Stimulated activated CD8-positive, alpha-beta memory T cell treated with anti-CD3 and anti-CD28 coated beads, Interleukin-12 subunit alpha, Interleukin-12 subunit beta, amount 100 ng/mL, for 24 hours (primary cell): ENCODE results near the gene F5.

Experiments
- DNase-seq: peaks from one replicate; pipeline ENCODE4 v3.0.0-alpha.2; 2020; ENCODE audit errors: extremely low read depth

Gene F5

DNA sequence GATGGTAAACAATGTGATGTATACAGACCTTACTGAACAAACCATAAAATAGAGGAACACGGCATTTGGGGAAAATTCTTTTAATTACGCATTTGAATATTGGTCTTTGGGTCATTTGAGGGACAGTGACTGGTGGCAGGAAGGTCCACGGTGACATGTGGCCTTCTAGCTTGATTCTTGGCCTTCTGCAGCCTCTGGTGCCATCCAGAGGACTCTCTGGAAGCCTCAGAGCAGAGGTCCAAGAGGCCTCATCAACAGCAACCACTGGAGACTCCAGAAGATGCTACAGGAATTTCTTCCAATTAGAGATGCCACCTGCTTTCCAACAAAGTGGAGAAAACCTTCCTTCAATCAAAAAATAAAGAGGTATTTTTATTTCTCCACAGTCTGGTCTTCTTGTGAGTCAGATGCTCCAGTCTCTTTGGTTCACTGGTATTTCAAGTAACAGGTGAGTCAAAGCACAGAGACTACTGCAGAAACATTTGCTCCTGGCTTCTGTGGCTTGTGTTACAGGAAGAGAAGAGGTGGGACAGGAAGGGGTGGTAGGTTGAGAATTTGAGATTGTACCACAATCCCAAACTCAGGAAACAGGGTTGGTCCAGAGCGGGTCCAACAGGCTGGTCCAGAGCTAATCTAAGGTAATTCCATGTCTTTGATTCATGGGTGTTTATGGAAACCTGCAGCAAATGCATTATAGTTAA is 2.7 kb upstream of the F5 start:
- DNase-seq = no peak

DNA sequence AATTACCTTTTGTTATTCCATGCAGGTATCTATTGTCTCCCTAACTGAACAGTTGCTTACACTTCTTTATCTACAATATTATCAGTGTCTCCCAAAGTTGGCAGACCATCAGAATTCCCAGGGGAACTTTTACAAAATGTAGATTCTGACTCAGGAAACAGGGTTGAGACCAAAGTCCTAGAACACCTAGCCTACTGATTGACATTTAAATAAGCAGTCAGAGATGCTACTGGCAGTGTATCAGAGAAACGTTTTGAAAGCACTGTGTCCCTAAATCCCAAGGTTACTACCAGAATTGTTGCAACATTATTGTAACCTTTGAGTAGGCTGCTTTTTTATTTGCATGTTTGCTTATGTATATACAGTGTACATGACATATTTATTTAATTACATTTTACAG is 1.8 kb upstream of the F5 start:
- no peak for DNase-seq

DNA sequence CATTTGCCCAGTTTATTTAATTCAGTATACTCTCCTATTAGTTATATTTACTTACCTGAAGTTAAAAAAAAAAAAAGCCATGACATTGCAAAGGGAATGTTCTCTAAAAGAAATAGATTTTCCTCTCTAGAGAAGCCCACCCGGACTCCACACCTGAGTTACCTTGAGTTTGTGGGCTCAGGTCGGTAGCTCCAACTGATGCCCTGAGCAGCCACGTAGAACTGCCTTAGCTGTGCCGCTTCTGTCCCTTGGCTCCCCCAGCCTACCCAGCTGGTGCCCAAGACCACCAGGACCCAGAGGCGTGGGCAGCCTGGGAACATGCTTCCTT is 250 bp downstream of the F5 start:
- no peak for DNase-seq

DNA sequence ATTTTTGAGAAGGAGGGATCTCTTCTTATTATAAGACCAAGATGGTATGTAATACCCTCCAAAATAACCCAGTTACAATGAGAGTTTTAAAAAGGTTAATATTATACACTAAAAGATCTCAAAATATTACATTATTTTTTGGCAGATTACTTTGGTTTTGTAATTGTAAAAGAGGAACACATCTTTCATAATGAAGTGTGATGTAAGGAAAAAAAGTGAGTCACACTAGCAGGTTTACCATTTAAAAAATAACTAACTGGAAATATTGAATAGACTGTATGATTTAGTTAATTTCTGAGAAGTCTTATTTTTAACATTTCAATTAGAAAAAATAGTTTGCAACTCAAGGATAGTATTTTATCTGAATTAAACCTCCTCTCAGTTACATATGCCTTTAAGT is 1.1 kb downstream of the F5 start:
- no peak for DNase-seq

DNA sequence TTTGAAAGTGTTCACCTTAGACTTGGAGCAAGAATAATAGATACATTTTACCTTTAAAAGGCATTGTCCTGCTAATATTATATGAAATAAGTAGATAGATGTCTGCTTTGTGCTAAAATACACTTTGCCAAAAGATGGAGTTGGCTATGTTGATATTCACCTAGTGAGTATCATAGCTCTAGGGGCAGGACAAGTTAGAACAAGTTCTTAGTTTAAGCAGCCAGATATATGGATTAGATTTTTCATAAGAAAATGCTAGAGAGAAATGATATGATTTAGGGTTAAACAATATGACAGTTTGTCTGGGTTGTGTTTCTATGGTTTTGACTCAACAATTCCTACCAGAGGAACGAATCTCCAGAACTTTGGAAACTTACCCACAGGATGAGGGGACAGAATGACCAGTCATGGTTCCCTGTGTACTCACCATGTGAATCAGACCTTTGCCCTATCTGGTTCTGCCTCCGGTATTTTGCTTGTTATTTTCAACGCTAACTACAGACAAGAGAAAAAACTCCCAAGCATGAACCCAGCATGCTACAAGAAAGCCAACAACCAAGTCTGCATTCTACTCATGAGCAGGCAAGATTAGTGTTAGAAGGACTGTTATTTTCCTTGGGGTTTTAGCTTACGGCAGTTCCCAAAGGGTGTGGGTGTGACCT is 1.7 kb downstream of the F5 start:
- DNase-seq = no peak

DNA sequence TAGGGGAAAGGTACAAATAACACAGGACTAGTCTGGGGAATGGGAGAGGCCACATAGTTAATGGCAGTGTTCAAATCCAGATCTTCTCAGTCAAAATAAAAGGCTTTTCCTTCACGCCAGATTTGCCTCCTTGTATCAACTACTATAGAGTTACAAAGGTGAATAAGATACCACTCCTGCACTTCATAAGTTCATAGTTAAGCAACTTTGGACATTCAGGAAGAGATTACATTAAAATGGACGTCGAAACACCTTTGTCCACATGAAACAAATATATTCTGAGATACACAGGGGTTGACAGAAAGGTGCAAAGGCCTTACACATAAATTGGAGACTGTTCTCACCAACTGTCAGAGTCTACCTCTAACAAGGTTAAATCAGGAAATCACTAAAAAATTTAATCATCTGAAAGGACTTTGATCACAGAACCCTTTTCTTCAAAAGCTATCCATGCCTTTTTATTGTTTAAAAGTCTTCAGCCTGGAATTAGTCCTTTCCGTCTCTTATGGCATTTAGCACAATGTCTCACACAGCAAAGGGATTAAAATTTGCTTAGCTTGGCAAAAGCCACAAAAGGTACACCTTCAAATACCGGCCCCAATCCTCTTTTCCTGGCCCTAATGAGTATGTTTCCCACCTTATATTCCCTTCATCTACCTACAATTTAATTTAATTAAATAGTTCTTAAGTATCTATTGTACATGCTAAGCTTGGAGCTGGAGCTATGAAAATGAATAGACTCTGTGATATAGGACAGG is 8.1 kb downstream of the F5 start:
- no peak for DNase-seq

DNA sequence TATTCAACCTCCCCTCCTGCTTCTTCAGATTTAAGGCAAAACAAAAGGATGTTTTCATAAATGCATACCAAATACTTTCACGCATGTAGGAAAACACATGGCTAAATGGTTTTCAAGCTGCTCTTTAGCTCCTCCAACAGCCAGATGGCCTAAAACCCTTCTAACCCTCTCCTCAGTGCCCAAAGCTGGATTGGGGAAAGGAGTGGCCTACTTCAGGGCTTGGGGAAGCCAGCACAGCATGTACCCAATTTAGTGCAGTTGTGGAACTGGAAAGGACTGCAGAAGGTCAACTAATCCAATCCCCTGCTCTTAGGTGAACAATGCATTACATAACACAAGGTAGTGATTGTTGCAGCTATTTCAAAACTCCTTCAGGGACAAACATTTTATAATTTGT is 9.3 kb downstream of the F5 start:
- no peak for DNase-seq

DNA sequence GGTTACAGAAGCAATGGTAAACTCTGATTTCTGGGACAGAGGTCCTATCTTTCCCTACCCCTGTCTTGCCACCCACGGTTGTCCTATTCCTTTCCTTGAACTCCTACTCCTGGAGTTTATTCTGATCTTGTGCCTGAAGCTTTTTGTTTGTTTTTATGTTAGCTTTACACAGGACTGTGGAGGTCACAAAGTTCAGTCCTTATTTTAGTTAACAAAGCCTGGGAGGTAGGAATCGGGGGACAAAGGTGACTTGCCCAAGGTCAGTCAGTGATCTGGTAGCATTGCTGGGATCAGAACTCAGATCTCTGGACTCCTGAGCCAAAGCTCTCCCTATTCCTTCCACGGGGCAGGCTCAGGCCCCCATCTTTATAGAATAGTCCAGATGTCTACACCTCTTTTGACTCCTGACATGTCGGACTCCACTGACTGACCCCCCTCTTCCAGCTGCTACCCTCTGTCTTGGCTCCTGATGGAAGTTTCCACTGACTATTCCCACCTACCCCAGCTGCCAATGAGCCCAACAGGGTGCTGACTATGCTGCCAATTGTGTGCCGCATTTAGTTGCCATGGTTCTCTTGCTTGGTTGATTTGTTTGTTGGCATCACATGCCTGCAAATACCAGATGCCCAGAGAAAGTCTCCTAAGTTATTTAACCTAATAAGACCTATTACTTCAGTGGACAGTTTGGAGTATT is 9.9 kb downstream of the F5 start:
- DNase-seq = no peak

DNA sequence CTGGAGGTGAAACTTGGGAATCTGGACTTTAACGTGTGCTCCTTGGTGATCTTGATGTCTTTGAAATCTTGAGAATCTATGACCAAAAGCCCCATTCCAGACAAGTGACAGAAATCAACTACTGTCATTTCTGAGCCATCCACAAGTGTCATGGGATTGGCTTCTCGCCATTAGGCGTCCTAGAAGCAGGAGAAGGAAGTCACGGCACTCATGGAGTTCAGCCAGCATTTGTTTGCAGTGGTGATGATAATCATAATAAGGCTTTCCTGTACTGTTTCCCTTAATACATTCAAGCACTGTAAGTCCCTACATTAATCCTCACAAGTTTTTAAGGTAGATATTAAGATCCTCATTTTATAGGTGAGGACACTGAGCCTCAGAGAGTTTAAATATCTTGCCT is 11.9 kb downstream of the F5 start:
- DNase-seq = no peak

DNA sequence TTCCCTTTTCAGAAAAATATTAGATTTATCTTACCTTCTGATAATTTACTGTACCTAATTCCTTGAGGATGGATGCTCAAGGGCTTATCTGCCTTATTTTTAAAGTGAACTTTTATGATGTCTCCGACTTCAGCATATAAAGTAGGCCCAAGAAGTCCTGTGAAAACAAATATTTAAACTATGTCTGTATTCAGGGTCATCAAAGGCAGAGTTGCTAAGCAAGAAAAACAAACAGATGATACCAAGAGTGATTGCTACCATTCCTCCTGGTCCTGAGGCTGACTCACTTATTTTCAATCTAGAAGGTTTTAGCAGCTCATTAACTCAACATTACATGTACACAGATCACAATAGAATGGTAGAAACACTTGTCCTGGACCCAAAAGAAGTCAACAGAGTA is 14.1 kb downstream of the F5 start:
- no peak for DNase-seq

DNA sequence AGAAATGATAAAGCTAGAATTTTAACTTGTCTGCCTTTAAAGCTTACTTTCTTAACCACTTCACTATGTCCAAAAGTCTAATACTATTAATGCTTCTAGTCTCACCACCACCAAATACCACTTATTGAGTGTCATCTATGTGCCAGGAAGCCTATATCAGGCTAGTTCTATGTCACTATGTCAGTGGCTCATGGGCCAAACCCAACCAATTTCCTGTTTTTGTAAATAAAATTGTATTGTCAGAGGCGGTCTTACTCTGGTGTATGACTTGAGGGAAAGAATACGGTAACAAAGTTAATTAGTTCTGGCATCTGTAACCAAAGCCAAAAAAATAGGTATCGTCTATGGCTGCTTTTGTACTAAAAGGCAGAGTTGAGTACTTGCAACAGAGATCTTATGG is 14.8 kb downstream of the F5 start:
- no peak for DNase-seq

DNA sequence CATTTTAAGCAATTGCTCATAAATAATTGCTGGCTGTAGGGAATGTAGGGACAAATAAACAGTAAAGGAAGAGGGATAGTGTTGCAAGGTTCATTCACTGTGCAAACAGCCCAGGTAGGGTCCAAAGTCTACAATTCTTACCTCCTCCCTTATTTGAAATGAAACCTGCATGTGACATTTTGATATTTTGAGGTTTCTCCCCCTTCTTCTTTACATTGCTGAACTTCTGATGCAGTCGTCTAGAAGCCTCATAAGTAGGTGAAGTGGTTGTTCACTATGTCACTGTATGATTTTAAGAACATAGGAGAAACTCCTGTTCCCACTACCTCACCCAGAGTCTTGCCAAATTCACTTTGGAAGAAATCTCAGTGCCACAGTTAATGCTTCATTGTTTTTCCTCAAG is 16.1 kb downstream of the F5 start:
- no peak for DNase-seq

DNA sequence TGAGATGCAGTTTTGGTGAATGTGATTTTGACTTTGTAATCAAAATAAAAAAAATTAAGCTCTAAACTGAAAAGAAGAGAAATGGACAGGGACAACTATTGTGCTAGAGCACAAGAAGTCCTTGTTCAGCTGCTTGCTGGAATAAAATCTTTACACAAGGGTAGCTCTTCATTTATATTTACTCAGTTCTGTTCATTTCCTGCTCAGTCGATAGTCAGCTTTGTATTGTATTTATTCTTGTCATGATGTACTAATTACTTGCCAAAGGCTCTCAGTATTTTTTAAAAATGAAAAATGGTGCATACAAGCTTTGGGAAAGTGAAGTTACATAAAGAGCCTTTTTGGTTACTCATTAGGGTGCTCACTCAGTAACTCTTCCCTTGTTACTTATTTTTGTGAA is 17.8 kb downstream of the F5 start:
- no peak for DNase-seq

DNA sequence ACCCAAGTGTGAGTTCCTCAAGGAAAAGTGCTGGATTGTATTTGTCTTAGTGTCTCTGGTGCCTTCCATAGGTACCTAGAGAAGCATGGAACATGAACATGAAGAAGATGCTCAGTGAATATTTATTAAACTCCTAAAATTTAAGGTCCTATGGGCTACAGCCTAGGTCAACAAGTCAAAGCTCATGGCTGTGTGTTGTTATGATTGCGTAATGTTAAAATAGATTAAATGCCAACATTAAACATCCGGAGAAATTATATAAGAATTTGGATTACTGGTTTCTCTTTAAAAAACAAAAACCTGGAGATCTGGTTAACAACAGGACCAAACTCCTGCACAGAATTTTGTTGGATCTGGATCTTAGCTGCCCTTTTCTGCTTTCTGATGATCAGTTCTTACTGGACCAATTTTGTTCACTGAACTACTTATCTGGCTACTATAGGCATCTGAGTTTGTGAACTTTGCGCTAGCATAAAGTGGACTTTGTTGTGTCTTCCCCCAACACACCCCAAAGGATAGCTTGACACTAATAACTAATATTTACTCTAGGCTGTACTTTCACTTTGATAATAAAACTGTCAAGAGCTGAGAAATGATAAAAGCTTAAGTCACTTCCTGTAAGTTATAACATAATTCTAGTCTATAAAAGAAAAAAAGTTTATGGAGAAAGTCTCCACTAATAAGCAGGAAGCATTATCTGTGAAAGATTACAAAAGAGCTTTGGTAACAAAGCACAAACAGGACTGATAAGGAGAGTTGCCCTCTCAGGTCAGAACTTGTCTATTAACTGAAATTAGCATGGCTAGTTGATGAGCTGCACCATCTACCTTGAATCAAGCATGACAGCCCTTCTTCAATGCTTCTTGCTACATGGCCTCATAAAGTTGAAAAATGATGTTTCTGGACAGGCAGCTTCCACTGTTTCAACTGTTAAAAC is 20.7 kb downstream of the F5 start:
- DNase-seq = no peak

DNA sequence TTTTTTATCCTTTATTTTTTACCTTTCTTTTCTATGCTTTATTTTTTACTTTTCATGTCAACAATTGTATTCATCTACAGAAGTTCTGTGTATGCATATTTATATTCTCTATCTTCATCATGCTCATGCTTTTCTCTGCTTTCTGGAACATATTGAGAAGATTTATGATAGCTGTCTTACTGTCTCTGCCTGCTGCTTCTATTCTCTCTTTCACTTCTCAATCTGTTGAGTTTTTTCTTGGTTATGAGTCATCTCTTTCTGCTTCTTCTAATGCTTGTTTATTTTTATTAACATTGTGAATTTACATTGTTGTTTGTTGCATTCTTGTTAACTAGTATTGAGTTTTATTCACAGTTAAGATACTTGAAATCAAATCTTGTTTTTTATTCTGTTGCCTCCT is 22.6 kb downstream of the F5 start:
- DNase-seq = no peak

DNA sequence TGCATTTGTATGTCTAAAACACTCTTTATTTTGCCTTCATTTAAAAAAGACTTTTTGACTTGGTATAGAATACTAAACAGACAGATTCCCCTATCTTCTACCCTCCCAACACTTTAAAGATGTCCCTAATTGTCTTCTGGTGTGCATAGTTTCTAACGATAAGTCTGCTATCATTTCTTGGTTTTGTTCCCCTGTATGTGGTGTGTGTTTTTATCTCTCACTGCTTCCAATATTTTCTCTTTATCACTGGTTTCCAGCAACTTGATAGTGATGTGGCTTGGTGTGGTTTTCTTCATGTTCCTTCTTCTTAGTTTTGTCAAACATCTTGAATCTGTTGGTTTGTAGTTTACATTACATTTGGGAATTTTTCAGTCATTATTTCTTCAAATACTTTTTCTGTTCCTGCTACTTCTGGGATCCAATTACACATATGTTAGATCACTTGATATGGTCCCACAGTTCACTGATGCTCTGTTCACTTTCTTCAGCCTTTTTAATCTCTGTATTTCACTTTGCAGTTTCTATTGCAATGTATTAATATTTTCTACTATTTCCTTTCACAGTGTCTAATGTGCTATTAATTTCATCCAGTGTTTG is 23.2 kb downstream of the F5 start:
- no peak for DNase-seq

DNA sequence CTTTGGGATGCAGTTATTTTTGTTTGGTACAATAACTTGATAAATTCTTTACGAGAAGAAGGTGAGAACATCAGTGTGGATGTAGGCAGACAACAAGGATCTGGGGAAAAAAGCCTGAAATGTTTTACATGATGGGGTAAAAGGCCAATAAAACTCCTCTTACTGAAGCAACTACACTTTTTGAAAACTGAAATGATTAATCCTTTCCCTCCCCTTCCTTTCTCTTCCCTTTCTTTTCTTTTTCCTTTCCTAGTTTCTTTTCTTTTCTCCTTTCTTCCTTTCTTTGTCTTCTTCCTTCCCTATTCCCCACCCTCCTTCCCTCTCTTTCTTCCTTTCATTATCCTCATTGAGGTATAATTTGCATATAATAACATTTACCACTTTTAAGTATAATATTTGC is 24.6 kb downstream of the F5 start:
- no peak for DNase-seq

DNA sequence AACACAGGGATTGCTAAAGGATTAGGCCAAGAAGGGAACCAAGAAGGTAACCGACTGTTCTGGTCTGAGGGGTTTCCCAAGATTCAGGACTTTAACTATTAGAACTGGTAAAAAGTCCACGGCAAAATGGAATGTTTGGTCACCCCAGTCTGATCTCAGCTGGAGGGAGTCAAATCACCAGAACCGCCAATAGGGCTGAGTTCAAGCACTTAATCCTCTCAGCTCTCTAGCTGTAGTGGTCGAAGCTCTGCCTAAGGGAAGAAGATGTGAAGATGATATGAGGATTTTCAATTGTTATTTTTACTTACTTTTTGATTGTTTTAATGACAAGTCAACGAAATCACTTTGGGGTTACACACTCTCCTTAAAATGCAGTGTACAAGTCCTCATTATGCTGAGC is 29.1 kb downstream of the F5 start:
- no peak for DNase-seq

DNA sequence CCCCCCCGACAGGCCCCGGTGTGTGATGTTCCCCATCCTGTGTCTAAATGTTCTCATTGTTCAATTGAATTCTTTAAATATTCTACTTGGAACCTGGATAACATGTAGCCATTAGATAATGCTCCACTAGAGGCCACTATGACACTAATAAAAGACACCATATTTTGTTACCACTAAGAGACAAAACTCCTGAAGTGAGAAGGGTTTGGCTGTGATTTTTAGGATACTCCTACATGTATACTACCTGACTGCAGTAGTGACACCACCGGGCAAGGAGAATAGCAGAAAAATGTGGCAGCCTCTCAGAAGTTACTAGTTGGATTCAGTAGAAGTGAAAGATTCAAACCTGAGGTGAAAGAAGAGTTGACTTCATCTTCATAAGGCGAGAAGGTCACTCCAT is 36.0 kb downstream of the F5 start:
- DNase-seq = no peak

DNA sequence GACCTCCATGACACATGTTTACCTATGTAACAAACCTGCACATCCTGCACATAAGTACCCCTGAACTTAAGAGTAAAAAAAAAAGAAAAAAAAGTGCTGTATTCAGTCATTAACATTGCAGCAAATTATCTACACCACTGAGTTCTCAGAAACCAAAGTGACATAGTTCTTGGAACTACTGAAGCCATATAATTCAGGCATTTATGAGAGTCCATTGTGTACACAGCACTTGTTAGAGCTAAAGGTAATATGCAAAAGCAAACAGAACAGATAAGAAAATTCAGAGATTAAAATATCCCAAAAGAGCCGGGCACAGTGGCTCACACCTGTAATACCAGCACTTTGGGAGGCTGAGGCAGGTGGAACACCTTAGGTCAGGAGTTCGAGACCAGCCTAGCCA is 38.0 kb downstream of the F5 start:
- no peak for DNase-seq
